Measurements from ENCODE around the gene NUP62.

Gene NUP62

GRCh38 chr19:49857061-49857837, 72.1 kb downstream of the NUP62 start:
- DNase-seq (ENCODE audit: low read depth): no peak
- H3K4me3 ChIP-seq (ENCODE audit: control insufficient read depth, low read depth, low read length): no peak overlapping the region
- no peak for TF ChIP-seq CTCF (conservative IDR thresholded peaks at IDR 0.05; ENCODE audit: control insufficient read depth, insufficient read depth, low read depth, low read length)
